HG03442 (cell line): Measurements from ENCODE around the gene KRT9.

ENCODE experiments used
- ATAC-seq: cut with Tn5 transposase; IDR thresholded peaks from one replicate; pipeline ENCODE4 v1.9.1; 2021; ENCODE audit warnings: mild to moderate bottlenecking, moderate library complexity; ENCODE audit not compliant: unreplicated experiment

KRT9 gene

DNA sequence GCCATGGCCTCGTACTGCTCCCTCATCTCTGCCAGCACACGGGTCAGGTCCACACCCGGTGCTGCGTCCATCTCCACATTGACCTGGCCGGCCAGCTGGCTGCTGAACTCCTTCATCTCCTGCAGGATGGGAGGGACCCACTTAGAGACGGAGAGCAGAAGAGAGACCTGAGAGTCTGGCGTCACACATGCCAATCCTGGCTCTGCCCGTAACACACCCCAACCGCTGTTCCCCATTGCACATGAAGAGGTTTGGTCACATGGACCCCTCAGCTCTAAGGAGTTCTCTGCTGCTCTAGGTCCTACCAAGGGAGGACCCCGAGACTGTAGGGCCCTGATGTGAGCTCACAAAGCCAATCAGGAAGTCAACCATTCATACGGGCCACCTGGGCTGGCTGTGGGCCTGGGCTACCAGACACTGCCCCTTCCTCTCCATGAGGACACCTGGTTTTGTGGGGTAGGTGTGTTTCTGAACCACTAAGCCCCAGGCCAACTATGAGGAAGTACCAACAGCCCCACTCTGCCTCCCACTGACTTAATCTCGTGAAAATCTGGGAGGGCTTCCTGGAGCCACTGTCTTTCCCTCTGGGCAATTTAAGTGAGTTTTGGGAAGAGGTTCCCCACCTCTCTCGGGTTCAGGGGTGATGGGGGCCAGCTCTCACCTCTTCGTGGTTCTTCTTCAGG is 55.6 kb downstream of the KRT9 start:
- ATAC-seq, result no peak
